HEK293 (cell line): Measurements from ENCODE around the gene ATXN2.

Experiments
- EGR2 ChIP-seq: fragments of 450-650 bp; formaldehyde crosslinking; IDR thresholded peaks from 2 replicates; pipeline ENCODE4 v1.5.1; 2016; ENCODE audit warnings: low read depth, missing biosample characterization, missing genetic modification characterization
- ZBTB7A ChIP-seq: fragments of 450-650 bp; formaldehyde crosslinking; IDR thresholded peaks from 2 replicates; pipeline ENCODE4 v1.5.1; 2016; ENCODE audit warnings: low read depth, missing biosample characterization, missing genetic modification characterization
- ZNF121 ChIP-seq: fragments of 450-650 bp; formaldehyde crosslinking; IDR thresholded peaks from 2 replicates; pipeline ENCODE4 v1.5.1; 2016; ENCODE audit warnings: missing biosample characterization, missing genetic modification characterization
- ZNF138 ChIP-seq: fragments of 450-650 bp; formaldehyde crosslinking; IDR thresholded peaks from 2 replicates; pipeline ENCODE4 v1.5.1; 2016; ENCODE audit warnings: missing biosample characterization, missing genetic modification characterization, borderline replicate concordance
- ZNF146 ChIP-seq: fragments of 450-650 bp; formaldehyde crosslinking; IDR thresholded peaks from 2 replicates; pipeline ENCODE4 v1.5.1; 2016; ENCODE audit warnings: missing biosample characterization, missing genetic modification characterization
- ZNF274 ChIP-seq, 2 experiments: fragments of 200-500 bp in 1 of 2; fragments of 450-650 bp in 1 of 2; sonication (Bioruptor generic) in 1 of 2; formaldehyde crosslinking in 1 of 2; IDR thresholded peaks; 2 replicates each; pipeline versions ENCODE4 v1.5.1 to v1.6.1; 2014 to 2016; ENCODE audit warnings: borderline replicate concordance in 1 of 2, inconsistent platforms in 1 of 2, low read length in 1 of 2, missing biosample characterization in 1 of 2, missing genetic modification characterization in 1 of 2
- ZNF394 ChIP-seq: fragments of 450-650 bp; formaldehyde crosslinking; IDR thresholded peaks from 2 replicates; pipeline ENCODE4 v1.5.1; 2016; ENCODE audit warnings: missing biosample characterization, missing genetic modification characterization, mild to moderate bottlenecking, moderate library complexity, borderline replicate concordance
- TF ChIP-seq, protein P1 (sequence below): fragments of 450-650 bp; formaldehyde crosslinking; IDR thresholded peaks from 2 replicates; pipeline ENCODE4 v1.5.1; 2016; ENCODE audit warnings: missing biosample characterization, missing genetic modification characterization
- TF ChIP-seq, protein P2 (sequence below): fragments of 450-650 bp; formaldehyde crosslinking; IDR thresholded peaks from 2 replicates; pipeline ENCODE4 v1.5.1; 2016; ENCODE audit warnings: missing biosample characterization, missing genetic modification characterization

DNA sequence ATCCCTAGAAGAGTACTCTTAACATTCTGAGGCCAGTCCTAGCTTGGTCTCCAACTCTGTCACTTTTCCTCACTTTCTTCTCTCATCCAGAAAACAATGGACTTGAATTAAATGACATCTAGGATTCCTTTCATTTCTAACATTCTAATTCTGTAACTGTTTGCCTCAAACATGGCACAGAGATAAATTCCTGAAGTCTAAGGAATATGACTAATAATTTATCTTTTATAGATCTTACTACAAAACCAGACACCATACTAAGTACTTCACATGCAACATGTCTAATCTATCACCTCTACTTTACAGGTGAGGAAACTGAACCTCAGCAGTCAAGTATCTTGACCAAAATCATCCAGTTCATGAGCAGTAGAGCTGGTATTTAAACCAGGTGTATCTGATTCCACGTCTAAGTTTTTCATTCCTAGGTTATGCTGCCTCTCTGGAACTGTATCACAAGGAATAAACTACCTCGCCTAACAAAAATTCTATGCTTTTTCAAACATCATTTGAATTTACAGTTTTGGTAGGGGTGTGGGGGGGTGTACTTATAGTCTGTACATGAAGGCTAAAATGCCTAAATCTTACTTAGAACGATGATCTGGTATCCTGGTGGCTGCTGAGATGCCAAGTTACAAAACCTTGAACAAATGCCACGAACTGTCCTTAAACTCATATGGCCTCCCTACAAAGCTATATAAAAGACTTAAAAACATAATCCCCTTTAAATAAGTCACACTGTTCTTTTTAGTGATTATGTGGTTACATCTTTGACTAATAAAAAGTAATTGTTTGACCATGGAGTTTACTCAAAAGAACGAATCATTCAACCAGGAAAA lies 41.6 kb downstream of the ATXN2 start:
- TF ChIP-seq ZNF394 (tag by site-specific recombination): no peak
- no peak for TF ChIP-seq EGR2
- no peak for TF ChIP-seq ZNF121 (tag by site-specific recombination)
- TF ChIP-seq, protein P1, sequence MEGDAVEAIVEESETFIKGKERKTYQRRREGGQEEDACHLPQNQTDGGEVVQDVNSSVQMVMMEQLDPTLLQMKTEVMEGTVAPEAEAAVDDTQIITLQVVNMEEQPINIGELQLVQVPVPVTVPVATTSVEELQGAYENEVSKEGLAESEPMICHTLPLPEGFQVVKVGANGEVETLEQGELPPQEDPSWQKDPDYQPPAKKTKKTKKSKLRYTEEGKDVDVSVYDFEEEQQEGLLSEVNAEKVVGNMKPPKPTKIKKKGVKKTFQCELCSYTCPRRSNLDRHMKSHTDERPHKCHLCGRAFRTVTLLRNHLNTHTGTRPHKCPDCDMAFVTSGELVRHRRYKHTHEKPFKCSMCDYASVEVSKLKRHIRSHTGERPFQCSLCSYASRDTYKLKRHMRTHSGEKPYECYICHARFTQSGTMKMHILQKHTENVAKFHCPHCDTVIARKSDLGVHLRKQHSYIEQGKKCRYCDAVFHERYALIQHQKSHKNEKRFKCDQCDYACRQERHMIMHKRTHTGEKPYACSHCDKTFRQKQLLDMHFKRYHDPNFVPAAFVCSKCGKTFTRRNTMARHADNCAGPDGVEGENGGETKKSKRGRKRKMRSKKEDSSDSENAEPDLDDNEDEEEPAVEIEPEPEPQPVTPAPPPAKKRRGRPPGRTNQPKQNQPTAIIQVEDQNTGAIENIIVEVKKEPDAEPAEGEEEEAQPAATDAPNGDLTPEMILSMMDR (tag by site-specific recombination): no peak
- TF ChIP-seq, protein P2, sequence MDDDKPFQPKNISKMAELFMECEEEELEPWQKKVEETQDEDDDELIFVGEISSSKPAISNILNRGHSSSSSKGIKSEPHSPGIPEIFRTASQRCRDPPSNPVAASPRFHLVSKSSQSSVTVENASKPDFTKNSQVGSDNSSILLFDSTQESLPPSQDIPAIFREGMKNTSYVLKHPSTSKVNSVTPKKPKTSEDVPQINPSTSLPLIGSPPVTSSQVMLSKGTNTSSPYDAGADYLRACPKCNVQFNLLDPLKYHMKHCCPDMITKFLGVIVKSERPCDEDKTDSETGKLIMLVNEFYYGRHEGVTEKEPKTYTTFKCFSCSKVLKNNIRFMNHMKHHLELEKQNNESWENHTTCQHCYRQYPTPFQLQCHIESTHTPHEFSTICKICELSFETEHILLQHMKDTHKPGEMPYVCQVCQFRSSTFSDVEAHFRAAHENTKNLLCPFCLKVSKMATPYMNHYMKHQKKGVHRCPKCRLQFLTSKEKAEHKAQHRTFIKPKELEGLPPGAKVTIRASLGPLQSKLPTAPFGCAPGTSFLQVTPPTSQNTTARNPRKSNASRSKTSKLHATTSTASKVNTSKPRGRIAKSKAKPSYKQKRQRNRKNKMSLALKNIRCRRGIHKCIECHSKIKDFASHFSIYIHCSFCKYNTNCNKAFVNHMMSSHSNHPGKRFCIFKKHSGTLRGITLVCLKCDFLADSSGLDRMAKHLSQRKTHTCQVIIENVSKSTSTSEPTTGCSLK (tag by site-specific recombination): no peak
- TF ChIP-seq ZNF138 (tag by site-specific recombination): no peak
- no peak for TF ChIP-seq ZNF146 (tag by site-specific recombination)
- no peak for TF ChIP-seq ZBTB7A (tag by site-specific recombination)
- no peak for TF ChIP-seq ZNF274 (IDR thresholded peaks at IDR 0.05; ENCODE audit: low read length)
- no peak for TF ChIP-seq ZNF274 (tag by site-specific recombination; IDR thresholded peaks at IDR 0.05; ENCODE audit: borderline replicate concordance)
